HG03442 (cell line): Measurements from ENCODE around the gene PLCB1.

Source experiments
- ATAC-seq: cut with Tn5 transposase; IDR thresholded peaks from one replicate; pipeline ENCODE4 v1.9.1; 2021; ENCODE audit warnings: mild to moderate bottlenecking, moderate library complexity; ENCODE audit not compliant: unreplicated experiment

Gene PLCB1

DNA sequence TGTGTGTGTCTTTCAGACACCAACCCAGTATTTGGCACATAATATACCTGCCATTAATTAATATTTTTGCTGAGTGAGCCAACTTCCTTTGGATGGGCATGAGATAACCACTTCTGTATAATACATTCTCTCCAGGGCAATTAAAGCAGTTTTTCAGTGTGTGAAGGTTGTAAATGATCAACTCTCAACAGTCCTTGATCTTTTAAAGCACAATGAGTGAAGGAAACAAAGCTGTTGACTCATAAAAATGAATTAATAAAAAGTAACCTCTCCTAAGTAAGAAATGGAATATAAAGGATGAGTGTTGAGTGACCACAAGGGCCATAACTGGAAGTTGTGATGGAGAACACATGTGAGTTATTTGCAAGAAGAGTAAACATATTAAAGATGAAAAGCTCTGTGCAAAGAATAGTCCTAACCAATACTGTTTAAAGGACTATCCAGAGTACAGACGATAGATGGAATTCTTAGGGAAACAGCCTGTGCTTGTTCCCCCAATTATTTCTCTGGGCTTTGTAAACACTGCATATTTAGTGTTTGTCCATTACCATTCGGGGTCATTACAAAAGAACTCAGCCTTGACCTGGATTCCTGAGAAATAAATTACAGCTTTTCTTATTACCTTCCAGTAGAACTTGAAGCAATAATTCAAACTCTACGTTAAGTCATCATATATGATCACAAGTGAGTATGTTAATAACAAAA, 446.2 kb downstream of the PLCB1 start:
- ATAC-seq = no peak

- no peak for ATAC-seq
Measured at GRCh38 chr20:8579035-8579434, 447.0 kb downstream of the PLCB1 start.

DNA sequence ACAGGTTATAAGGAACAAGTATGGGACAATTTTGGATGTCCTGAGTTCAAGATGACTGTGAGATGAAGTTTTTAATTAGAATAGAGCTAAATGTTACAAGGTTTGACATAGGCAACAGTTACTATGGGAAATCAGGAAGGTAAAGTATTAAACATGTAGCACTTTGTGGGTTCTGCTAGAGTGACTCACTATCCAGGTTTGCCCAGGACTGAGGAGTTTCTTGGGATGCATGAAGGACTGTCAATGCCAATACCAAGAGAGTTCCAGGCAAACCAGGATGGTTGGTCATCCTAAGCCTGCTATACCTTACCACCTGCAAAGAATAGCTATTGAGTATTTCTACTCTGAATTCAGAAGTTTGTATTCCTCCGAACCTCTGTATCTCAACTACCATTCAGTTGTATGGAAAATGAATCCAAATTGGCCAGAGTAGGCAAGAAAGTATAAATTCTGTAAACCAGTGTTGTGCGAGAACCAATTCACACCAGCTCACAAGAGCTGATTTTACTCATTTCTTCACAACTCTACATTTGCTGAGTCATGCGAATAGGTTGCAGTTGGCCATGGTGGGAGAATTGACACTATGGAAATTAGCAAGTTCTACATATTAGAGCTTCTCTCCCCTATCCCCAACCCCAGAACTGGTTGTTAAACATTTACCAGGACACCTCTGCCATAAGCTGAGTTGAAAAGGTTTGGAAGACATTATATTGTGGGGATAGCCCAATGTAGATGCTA, 449.5 kb downstream of the PLCB1 start:
- ATAC-seq = no peak

DNA sequence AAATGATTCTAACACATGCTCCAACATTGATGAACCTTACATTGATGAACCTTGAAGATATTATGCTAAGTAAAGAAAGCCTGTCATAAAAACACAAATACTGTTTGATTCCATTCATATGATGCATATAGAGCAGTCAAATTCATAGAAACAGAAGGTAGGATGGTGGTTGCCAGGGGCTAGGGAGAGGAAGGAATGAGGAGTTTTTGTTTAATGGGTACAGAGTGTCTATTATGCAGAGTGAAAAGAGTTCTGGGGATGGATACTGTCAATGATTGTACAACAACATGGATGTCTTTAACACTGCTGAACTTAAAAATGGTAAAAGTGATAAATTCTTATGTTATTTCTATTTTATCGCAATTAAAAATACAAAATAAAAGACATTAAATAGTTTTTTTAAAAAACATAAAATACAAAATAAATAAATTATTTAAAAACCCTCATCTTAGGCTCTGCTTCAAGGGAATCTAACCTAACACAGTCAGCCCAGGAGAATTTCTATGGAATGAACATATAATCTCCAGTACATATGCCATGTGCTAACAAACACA, 451.0 kb downstream of the PLCB1 start:
- no peak for ATAC-seq

GRCh38 chr20:8583566-8584043, 451.5 kb downstream of the PLCB1 start:
- ATAC-seq = no peak

DNA sequence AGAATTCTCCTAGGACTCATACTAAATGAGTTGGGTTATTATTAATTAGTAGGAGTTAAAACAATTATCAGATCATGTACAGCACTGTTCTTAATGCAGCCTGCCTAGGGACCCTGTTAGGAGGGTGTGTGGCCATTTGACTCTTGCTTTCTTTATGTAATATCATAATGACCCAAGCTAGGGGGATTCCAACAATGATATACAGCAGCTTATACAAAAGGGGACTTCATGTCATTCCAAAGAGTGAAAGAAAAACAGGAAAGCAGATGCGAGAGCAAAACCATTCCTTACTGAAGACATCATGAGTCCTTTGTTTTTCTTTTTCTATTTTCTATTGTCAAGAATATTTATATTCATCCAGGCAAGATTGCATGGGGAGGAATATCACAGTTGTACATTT, 455.2 kb downstream of the PLCB1 start:
- ATAC-seq = no peak

DNA sequence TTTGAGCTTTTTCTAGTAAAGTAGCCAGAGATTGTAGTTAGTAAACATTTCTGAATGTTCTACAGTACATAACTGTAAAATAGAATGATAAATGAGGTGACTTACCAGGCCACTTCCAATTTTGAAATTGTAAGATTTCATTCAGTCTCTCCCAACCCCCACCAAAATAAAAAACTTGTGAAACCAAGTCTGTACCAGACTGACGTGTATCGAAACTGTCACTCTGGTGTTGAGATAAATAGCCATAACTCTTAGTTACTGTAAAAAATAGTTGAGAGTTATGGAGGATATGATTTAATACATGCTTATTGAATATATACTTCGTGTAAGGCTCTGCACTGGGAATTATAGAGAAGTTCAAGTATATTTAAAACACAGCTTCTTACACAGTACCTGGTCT, 455.7 kb downstream of the PLCB1 start:
- ATAC-seq = peak; percentile 45

GRCh38 chr20:8589956-8590355, 457.9 kb downstream of the PLCB1 start:
- no peak for ATAC-seq

DNA sequence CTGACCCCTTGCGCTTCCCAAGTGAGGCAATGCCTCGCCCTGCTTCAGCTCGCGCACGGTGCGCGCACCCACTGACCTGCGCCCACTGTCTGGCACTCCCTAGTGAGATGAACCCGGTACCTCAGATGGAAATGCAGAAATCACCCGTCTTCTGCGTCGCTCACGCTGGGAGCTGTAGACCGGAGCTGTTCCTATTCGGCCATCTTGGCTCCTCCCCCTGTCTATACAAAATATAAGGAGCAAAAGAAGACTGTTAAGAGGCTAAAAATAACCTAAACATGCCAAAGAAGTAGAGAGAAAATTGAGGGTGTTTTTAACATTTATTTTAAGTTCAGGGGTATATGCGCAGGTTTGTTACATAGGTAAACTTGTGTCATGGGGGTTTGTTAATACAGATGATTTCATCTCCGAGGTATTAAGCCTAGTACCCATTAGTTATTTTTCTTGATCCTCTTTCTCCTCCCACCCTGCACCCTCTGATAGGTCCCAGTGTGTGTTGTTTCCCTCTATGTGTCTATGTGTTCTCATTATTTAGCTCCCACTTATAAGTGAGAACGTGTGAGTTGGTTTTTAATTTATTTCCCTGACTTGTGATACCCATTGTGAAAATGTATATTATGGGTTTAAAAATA, 469.0 kb downstream of the PLCB1 start:
- peak; percentile 4 for ATAC-seq

DNA sequence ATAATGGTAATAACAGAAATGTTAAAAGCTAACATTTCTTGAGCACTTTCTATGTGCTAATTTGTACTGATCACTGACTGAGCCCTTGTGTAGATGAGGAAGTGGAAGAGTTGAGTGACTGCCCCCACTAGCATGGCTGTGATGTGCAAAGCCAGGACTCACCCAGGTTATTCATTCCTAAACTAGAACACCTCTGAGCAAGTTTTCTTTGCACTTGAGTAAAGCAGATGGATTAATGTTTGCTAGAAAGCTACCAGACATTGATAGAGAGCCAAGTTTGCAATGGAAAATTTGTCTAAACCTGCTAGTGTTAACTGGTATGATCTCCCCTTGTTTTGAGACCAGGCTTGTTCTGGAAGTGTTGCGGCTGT, 469.5 kb downstream of the PLCB1 start:
- ATAC-seq = peak; percentile 95

GRCh38 chr20:8602389-8603116, 470.5 kb downstream of the PLCB1 start:
- ATAC-seq = peak; percentile 74

GRCh38 chr20:8608470-8608869, 476.4 kb downstream of the PLCB1 start:
- no peak for ATAC-seq

GRCh38 chr20:8616792-8617191, 484.7 kb downstream of the PLCB1 start:
- no peak for ATAC-seq

DNA sequence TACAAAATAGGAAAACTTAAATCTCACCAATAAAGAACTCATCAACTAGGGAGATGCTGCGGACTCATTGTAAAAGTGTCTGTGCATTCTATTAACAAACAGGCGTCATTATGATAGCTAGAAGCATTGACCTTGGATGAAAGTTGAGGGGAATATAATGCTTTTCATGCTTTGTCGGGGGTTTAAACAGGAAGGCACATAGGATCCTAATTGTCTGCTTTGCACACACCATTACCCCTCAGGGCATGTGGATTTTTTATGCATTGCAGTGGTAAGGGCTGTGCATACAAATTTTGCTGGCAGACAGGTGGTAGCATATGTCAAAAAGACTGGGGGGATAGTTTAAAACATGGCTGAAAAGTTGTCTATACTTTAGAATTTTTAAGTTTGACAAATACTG, 488.9 kb downstream of the PLCB1 start:
- ATAC-seq = no peak

- no peak for ATAC-seq
Measured at GRCh38 chr20:8624046-8624445, 492.0 kb downstream of the PLCB1 start.

- ATAC-seq = no peak
Measured at GRCh38 chr20:8624616-8625015, 492.6 kb downstream of the PLCB1 start.

DNA sequence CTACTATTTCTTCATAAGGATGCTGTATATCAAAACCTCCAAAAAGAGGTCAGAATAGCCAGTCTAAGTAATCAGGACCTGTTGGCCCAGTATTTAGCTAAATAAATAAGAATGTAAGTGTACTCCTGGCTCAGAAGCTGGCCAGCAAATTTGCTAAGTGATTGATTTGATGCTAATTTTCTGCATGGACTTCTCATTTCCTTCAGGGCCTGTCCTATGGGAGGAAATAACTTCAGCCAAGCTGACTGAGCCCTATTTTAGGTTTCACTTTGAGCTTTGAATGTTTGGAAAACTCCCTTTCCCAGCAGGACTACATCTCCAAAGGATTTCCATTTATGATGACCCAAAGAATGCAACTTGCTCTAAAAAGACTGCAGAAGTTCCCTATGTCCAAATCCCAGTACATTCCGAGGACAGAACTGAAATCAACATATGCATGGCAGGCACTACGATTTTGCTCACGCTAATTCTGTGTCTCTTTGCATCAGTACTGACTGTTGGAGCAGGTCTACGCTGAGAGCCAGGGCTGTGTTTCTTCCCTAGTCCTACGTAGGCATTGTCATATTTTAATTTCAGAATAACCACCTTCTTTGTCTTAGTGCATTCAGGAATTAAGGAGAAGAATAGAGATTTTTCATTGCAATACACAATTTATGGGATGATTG, 495.4 kb downstream of the PLCB1 start:
- no peak for ATAC-seq

GRCh38 chr20:8631271-8631670, 499.2 kb downstream of the PLCB1 start:
- no peak for ATAC-seq

GRCh38 chr20:8633366-8633765, 501.3 kb downstream of the PLCB1 start:
- ATAC-seq = no peak

GRCh38 chr20:8635048-8635572, 503.0 kb downstream of the PLCB1 start:
- ATAC-seq = no peak
